CD4-positive, CD25-positive, alpha-beta regulatory T cell (primary cell): ENCODE measurements around the gene EEIG1. TPM values are rescaled to one million over a fixed set of nuclear protein-coding genes. Genes with fewer than 3 reads are reported as not detected.

Experiments used
- ATAC-seq, 2 donors: fragments of 150-1000 bp; cut with Tn5 transposase; one replicate each; pipeline ENCODE4 v1.10.0; 2021; ENCODE audit warnings: low read depth in 2 of 2, moderate number of reproducible peaks in 2 of 2, moderate library complexity in 1 of 2
- DNase-seq, 3 donors: peaks; one replicate each; pipeline versions ENCODE4 v3.0.0 to v3.0.0-alpha.2; 2012 to 2022; ENCODE audit warnings: mixed read lengths in 1 of 3
- H3K27ac ChIP-seq: one replicate; pipeline ENCODE4 v1.7.0; 2013; ENCODE audit warnings: mild to moderate bottlenecking, low read length; ENCODE audit not compliant: insufficient read depth, poor library complexity, severe bottlenecking
- H3K27me3 ChIP-seq: one replicate; pipeline ENCODE4 v1.7.0; 2013; ENCODE audit warnings: low read length; ENCODE audit not compliant: control insufficient read depth, insufficient read depth
- H3K36me3 ChIP-seq: one replicate; pipeline ENCODE4 v1.7.0; 2013; ENCODE audit warnings: mild to moderate bottlenecking, low read length, moderate library complexity; ENCODE audit not compliant: control insufficient read depth, insufficient read depth
- H3K4me1 ChIP-seq: 2 replicates; pipeline ENCODE4 v1.7.0; 2013; ENCODE audit warnings: mild to moderate bottlenecking, low read length; ENCODE audit not compliant: insufficient read depth, control insufficient read depth, poor library complexity, severe bottlenecking
- H3K4me3 ChIP-seq: one replicate; pipeline ENCODE4 v1.7.0; 2013; ENCODE audit warnings: low read depth, mild to moderate bottlenecking, low read length, moderate library complexity
- H3K9me3 ChIP-seq, 2 experiments: 1 replicate in 1 of 2; 2 replicates in 1 of 2; pipeline ENCODE4 v1.7.0; 2013; ENCODE audit warnings: low read length in 2 of 2, mild to moderate bottlenecking in 1 of 2, moderate library complexity in 1 of 2; ENCODE audit not compliant: control insufficient read depth in 2 of 2
- H3K27ac Mint-ChIP-seq, 3 donors: one replicate each; pipeline ENCODE4 v1.8.0; 2020 to 2022; ENCODE audit warnings: mild to moderate bottlenecking in 3 of 3, mixed read lengths in 3 of 3, moderate library complexity in 2 of 3
- H3K27me3 Mint-ChIP-seq: one replicate; pipeline ENCODE4 v1.8.0; 2022; ENCODE audit warnings: mild to moderate bottlenecking, mixed read lengths
- H3K36me3 Mint-ChIP-seq: one replicate; pipeline ENCODE4 v1.8.0; 2020; ENCODE audit warnings: mixed read lengths
- H3K4me1 Mint-ChIP-seq, 4 donors: one replicate each; pipeline ENCODE4 v1.8.0; 2020 to 2022; ENCODE audit warnings: mixed read lengths in 4 of 4, mild to moderate bottlenecking in 1 of 4
- H3K4me3 Mint-ChIP-seq, 4 donors: one replicate each; pipeline ENCODE4 v1.8.0; 2020 to 2022; ENCODE audit warnings: mild to moderate bottlenecking in 4 of 4, mixed read lengths in 4 of 4, moderate library complexity in 3 of 4
- H3K9me3 Mint-ChIP-seq, 7 donors: one replicate each; pipeline ENCODE4 v1.8.0; 2020 to 2022; ENCODE audit warnings: mixed read lengths in 7 of 7, mild to moderate bottlenecking in 3 of 7, moderate library complexity in 2 of 7
- polyA plus RNA-seq, 4 donors: library from polyadenylated mRNA; unstranded; fragments of 300-500 nt; fragmentation: Illumina TruSeq; gene quantifications; one replicate each; pipeline ENCODE4 v1.2.3, GENCODE V29; 2021
- total RNA-seq: library from RNA; stranded (reverse); gene quantifications from one replicate; pipeline ENCODE4 v1.2.3, GENCODE V29; 2022

Gene EEIG1
- total and polyA plus RNA-seq, 5 donors from 2014 or later: 140 to 402 (median 177) TPM

- Mint-ChIP-seq H3K4me1 (peaks cover 17 to 99% (median 79%) of the 10 kb centered on the region in 4 donors), H3K9me3 (no peaks in the 10 kb centered on the region), H3K27ac (peak overlapping the region; percentile 82 to 99 (median 98)), H3K36me3 (peaks cover 47% of the 10 kb centered on the region), H3K27me3 (peaks cover 6% of the 10 kb centered on the region), H3K4me3 (peak overlapping the region; percentile 88 to 97 (median 94))
- no peak for ATAC-seq
- Histone ChIP-seq H3K36me3 (peaks cover 10% of the 10 kb centered on the region), H3K27me3 (no peaks in the 10 kb centered on the region), H3K27ac (peak overlapping the region; percentile 91), H3K4me3 (peak overlapping the region; percentile 48), H3K9me3 (no peaks in the 10 kb centered on the region), H3K4me1 (peaks cover 98% of the 10 kb centered on the region)
- no peak for DNase-seq
Measured at GRCh38 chr9:127967151-127967809, 13.5 kb downstream of the EEIG1 start.

- Mint-ChIP-seq H3K9me3 (no peaks in the 10 kb centered on the region), H3K27me3 (peaks cover 6% of the 10 kb centered on the region), H3K4me3 (peak overlapping the region; percentile 27 to 97 (median 92)), H3K36me3 (peaks cover 47% of the 10 kb centered on the region), H3K27ac (peak overlapping the region; percentile 71 to 99 (median 98)), H3K4me1 (peaks cover 22 to 99% (median 77%) of the 10 kb centered on the region in 4 donors)
- peak overlapping the region; percentile 48 for H3K4me3 ChIP-seq
- peaks cover 98% of the 10 kb centered on the region for H3K4me1 ChIP-seq
- ATAC-seq (no peak), DNase-seq (no peak)
- peaks cover 17% of the 10 kb centered on the region for H3K36me3 ChIP-seq
- H3K27me3 ChIP-seq: no peaks in the 10 kb centered on the region
- no peaks in the 10 kb centered on the region for H3K9me3 ChIP-seq
- H3K27ac ChIP-seq: peak overlapping the region; percentile 91
Measured at GRCh38 chr9:127966416-127967150, 14.2 kb downstream of the EEIG1 start.

GRCh38 chr9:127965953-127966352 is 14.8 kb downstream of the EEIG1 start:
- Mint-ChIP-seq H3K36me3 (peaks cover 50% of the 10 kb centered on the region), H3K4me3 (peak overlapping the region; percentile 89 to 97 (median 94)), H3K27ac (peak overlapping the region; percentile 71 to 99 (median 98)), H3K9me3 (no peaks in the 10 kb centered on the region), H3K4me1 (peaks cover 22 to 100% (median 78%) of the 10 kb centered on the region in 4 donors), H3K27me3 (peaks cover 3% of the 10 kb centered on the region)
- no peak for DNase-seq
- H3K36me3 ChIP-seq: peaks cover 23% of the 10 kb centered on the region
- no peak for ATAC-seq
- no peaks in the 10 kb centered on the region for H3K27me3 ChIP-seq
- peaks cover 99% of the 10 kb centered on the region for H3K4me1 ChIP-seq
- H3K9me3 ChIP-seq: no peaks in the 10 kb centered on the region
- peak overlapping the region; percentile 48 for H3K4me3 ChIP-seq
- peak overlapping the region; percentile 91 for H3K27ac ChIP-seq

GRCh38 chr9:127963359-127964064 is 17.3 kb downstream of the EEIG1 start:
- peak in 1 of 2 donors; percentile 15 for ATAC-seq
- H3K36me3 ChIP-seq: peaks cover 33% of the 10 kb centered on the region

GRCh38 chr9:127963041-127963358 is 17.8 kb downstream of the EEIG1 start:
- H3K9me3 ChIP-seq: no peaks in the 10 kb centered on the region
- DNase-seq (no peak), ATAC-seq (no peak)
- H3K36me3 ChIP-seq: peaks cover 33% of the 10 kb centered on the region
- Mint-ChIP-seq H3K27ac (peak overlapping the region; percentile 88 to 98 (median 92)), H3K9me3 (no peaks in the 10 kb centered on the region), H3K27me3 (no peaks in the 10 kb centered on the region), H3K4me1 (peaks cover 28 to 100% (median 75%) of the 10 kb centered on the region in 4 donors), H3K36me3 (peaks cover 43% of the 10 kb centered on the region), H3K4me3 (peak overlapping the region; percentile 82 to 97 (median 92))
- H3K27ac ChIP-seq: peak overlapping the region; percentile 91
- peaks cover 100% of the 10 kb centered on the region for H3K4me1 ChIP-seq
- H3K27me3 ChIP-seq: no peaks in the 10 kb centered on the region
- H3K4me3 ChIP-seq: peak overlapping the region; percentile 35

More at GRCh38 chr9:127963359-127964064, 17.3 kb downstream of the EEIG1 start:
- H3K27ac Mint-ChIP-seq: peak overlapping the region; percentile 88 to 99 (median 98)
- DNase-seq: no peak
- no peaks in the 10 kb centered on the region for H3K9me3 Mint-ChIP-seq
- Histone ChIP-seq H3K27ac (peak overlapping the region; percentile 91), H3K4me1 (peaks cover 100% of the 10 kb centered on the region), H3K4me3 (peak overlapping the region; percentile 35), H3K27me3 (no peaks in the 10 kb centered on the region), H3K9me3 (no peaks in the 10 kb centered on the region)
- H3K36me3 Mint-ChIP-seq: peaks cover 46% of the 10 kb centered on the region
- peaks cover 29 to 100% (median 77%) of the 10 kb centered on the region in 4 donors for H3K4me1 Mint-ChIP-seq
- no peaks in the 10 kb centered on the region for H3K27me3 Mint-ChIP-seq
- H3K4me3 Mint-ChIP-seq: peak overlapping the region; percentile 89 to 97 (median 94)

GRCh38 chr9:127962278-127962677 is 18.5 kb downstream of the EEIG1 start:
- Histone ChIP-seq H3K9me3 (no peaks in the 10 kb centered on the region), H3K4me1 (peaks cover 100% of the 10 kb centered on the region), H3K4me3 (no peak overlapping the region), H3K27ac (peak overlapping the region; percentile 91), H3K36me3 (peaks cover 33% of the 10 kb centered on the region), H3K27me3 (no peaks in the 10 kb centered on the region)
- Mint-ChIP-seq H3K27ac (peak overlapping the region; percentile 74 to 98 (median 97)), H3K36me3 (peaks cover 43% of the 10 kb centered on the region), H3K4me3 (peak overlapping the region; percentile 82 to 97 (median 92)), H3K4me1 (peaks cover 31 to 100% (median 73%) of the 10 kb centered on the region in 4 donors), H3K9me3 (no peaks in the 10 kb centered on the region), H3K27me3 (no peaks in the 10 kb centered on the region)
- no peak for DNase-seq
- ATAC-seq: no peak

- Mint-ChIP-seq H3K4me3 (peak overlapping the region; percentile 82 to 97 (median 92)), H3K4me1 (peaks cover 31 to 100% (median 74%) of the 10 kb centered on the region in 4 donors), H3K27me3 (no peaks in the 10 kb centered on the region), H3K27ac (peak overlapping the region; percentile 74 to 98 (median 97)), H3K36me3 (peaks cover 43% of the 10 kb centered on the region), H3K9me3 (no peaks in the 10 kb centered on the region)
- H3K4me1 ChIP-seq: peaks cover 100% of the 10 kb centered on the region
- DNase-seq (no peak), ATAC-seq (no peak)
- H3K4me3 ChIP-seq: peak overlapping the region; percentile 19
- H3K27ac ChIP-seq: peak overlapping the region; percentile 91
- no peaks in the 10 kb centered on the region for H3K9me3 ChIP-seq
- no peaks in the 10 kb centered on the region for H3K27me3 ChIP-seq
- H3K36me3 ChIP-seq: peaks cover 33% of the 10 kb centered on the region
Measured at GRCh38 chr9:127961613-127962155, 19.1 kb downstream of the EEIG1 start.
